K562 (cell line): ENCODE measurements around the gene SCN7A. TPM values are rescaled to one million over a fixed set of nuclear protein-coding genes. Genes with fewer than 3 reads are reported as not detected.
A peak's percentile ranks its signal among the peaks of the same experiment; 100 is the strongest.

ENCODE experiments used
- ARID3A ChIP-seq: IDR thresholded peaks from 2 replicates; pipeline ENCODE4 v1.6.1; 2012; ENCODE audit warnings: low read depth, low read length, improper control_type of control experiment, borderline replicate concordance
- EHMT2 ChIP-seq: fragments of 450-650 bp; IDR thresholded peaks from 2 replicates; pipeline ENCODE4 v1.6.1; 2018; ENCODE audit warnings: antibody characterized with exemption
- EP400 ChIP-seq: fragments of 450-650 bp; IDR thresholded peaks from 2 replicates; pipeline ENCODE4 v1.6.1; 2017; ENCODE audit warnings: antibody characterized with exemption, mild to moderate bottlenecking, moderate library complexity
- ETV5 ChIP-seq: sonication (generic); formaldehyde crosslinking; IDR thresholded peaks from 2 replicates; pipeline ENCODE4 v1.4.0; 2020; ENCODE audit warnings: low read depth, mild to moderate bottlenecking, missing genetic modification reagents
- FOXA3 ChIP-seq, 2 experiments: fragments of 450-650 bp in 1 of 2; sonication (generic) in 1 of 2; formaldehyde crosslinking; IDR thresholded peaks in 1 of 2; conservative IDR thresholded peaks in 1 of 2; 2 replicates each; pipeline versions ENCODE4 v1.4.0 to v1.8.0; 2020 to 2022; ENCODE audit warnings: mild to moderate bottlenecking in 2 of 2, missing genetic modification reagents in 1 of 2
- MEF2D ChIP-seq: conservative IDR thresholded peaks from 2 replicates; pipeline ENCODE4 v1.6.1; 2016; ENCODE audit warnings: low read depth, missing genetic modification characterization, missing compliant biosample characterization
- NRF1 ChIP-seq, 2 experiments: fragments of 450-650 bp; IDR thresholded peaks in 1 of 2; conservative IDR thresholded peaks in 1 of 2; 2 replicates each; pipeline ENCODE4 v1.6.1; 2014; ENCODE audit warnings: mild to moderate bottlenecking in 2 of 2
- POLR2A ChIP-seq: fragments of 450-650 bp; conservative IDR thresholded peaks from 2 replicates; pipeline ENCODE4 v1.6.1; 2016
- REST ChIP-seq, 2 experiments: fragments of 450-650 bp; formaldehyde crosslinking in 1 of 2; IDR thresholded peaks; 2 replicates each; pipeline versions ENCODE4 v1.4.0 to v1.6.1; 2014 to 2020; ENCODE audit warnings: mild to moderate bottlenecking in 2 of 2, borderline replicate concordance in 1 of 2, low read depth in 1 of 2
- SAP30 ChIP-seq: fragments of 200-600 bp; sonication (generic); IDR thresholded peaks from 2 replicates; pipeline ENCODE4 v1.6.1; 2012; ENCODE audit warnings: borderline replicate concordance, low read depth, mild to moderate bottlenecking, moderate library complexity, low read length, control low read depth, inconsistent platforms; ENCODE audit not compliant: insufficient read depth, poor library complexity, severe bottlenecking
- SIN3A ChIP-seq, 2 experiments: fragments of 150-350 bp in 1 of 2; IDR thresholded peaks; 2 replicates each; pipeline ENCODE4 v1.6.1; 2011 to 2016; ENCODE audit warnings: borderline replicate concordance in 2 of 2, low read depth in 2 of 2, low read length in 2 of 2, mild to moderate bottlenecking in 2 of 2, moderate library complexity in 2 of 2; ENCODE audit not compliant: control insufficient read depth in 1 of 2
- SMARCE1 ChIP-seq: fragments of 450-650 bp; IDR thresholded peaks from 2 replicates; pipeline ENCODE4 v1.7.1; 2016; ENCODE audit warnings: mild to moderate bottlenecking
- TAF15 ChIP-seq: fragments of 200-400 bp; formaldehyde crosslinking; IDR thresholded peaks from 2 replicates; pipeline ENCODE4 v1.6.1; 2017; ENCODE audit warnings: mild to moderate bottlenecking, low read depth, low read length, moderate library complexity
- ZFP1 ChIP-seq: fragments of 450-650 bp; formaldehyde crosslinking; IDR thresholded peaks from 2 replicates; pipeline ENCODE4 v1.4.0; 2020; ENCODE audit warnings: mild to moderate bottlenecking, mixed read lengths
- ZNF175 ChIP-seq: fragments of 200-800 bp; sonication (Bioruptor generic); IDR thresholded peaks from 2 replicates; pipeline ENCODE4 v1.6.1; 2016; ENCODE audit warnings: low read depth, mild to moderate bottlenecking, missing genetic modification characterization, missing compliant biosample characterization
- ZNF354B ChIP-seq: fragments of 250-450 bp; sonication (Bioruptor Pico); IDR thresholded peaks from 2 replicates; pipeline ENCODE4 v1.4.0; 2020
- ZNF586 ChIP-seq: fragments of 450-650 bp; formaldehyde crosslinking; conservative IDR thresholded peaks from 2 replicates; pipeline ENCODE4 v1.4.0; 2020; ENCODE audit warnings: mild to moderate bottlenecking, moderate library complexity
- ZNF766 ChIP-seq: fragments of 200-800 bp; sonication (Bioruptor generic); conservative IDR thresholded peaks from 2 replicates; pipeline ENCODE4 v1.6.1; 2016; ENCODE audit warnings: missing genetic modification characterization, missing compliant biosample characterization
- polyA plus RNA-seq, 8 experiments: library from polyadenylated mRNA; depleted of rRNA in 4 of 8; stranded (reverse) in 5 of 8; unstranded in 3 of 8; fragments of >200 nt; fragmentation: Nextera tagmentation in 2 of 8; fragmentation: Illumina TruSeq in 1 of 8; extraction: Ambion mirVana in 2 of 8; extraction: Trizol in 1 of 8; gene quantifications; 2 replicates each; pipeline versions ENCODE4 v1.2.1 to v1.2.3, GENCODE V29; 2011 to 2014; ENCODE audit warnings: inconsistent platforms in 1 of 8, missing spikeins in 1 of 8
- total RNA-seq, 7 experiments: library from RNA; depleted of rRNA in 6 of 7; stranded (reverse); fragments of >200 nt in 6 of 7; fragmentation: Illumina TruSeq in 2 of 7; extraction: Trizol in 2 of 7; gene quantifications; 2 replicates each; pipeline versions ENCODE4 v1.2.1 to v1.2.3, GENCODE V29; 2011 to 2021; ENCODE audit warnings: low replicate concordance in 1 of 7

SCN7A gene
- total and polyA plus RNA-seq, 9 of the 15 experiments (the other 6 are each of a cell fraction or from before 2014, with no cell fraction given): under 0.01 to 0.05 (median 0.03) TPM; not detected in 3

- 0 out of 2 replicates have a peak, but pooled peaks have one; percentile 44 for TF ChIP-seq MEF2D
- no peak for TF ChIP-seq ZFP1
- TF ChIP-seq TAF15: no peak
- TF ChIP-seq NRF1 (conservative IDR thresholded peaks at IDR 0.05 in 1 of 2, IDR thresholded peaks at IDR 0.05 in 1 of 2): peak; percentile 88 to 90
- TF ChIP-seq FOXA3 (CRISPR knock-in tag; conservative IDR thresholded peaks at IDR 0.05 in 1 of 2, IDR thresholded peaks at IDR 0.05 in 1 of 2): no peak
- TF ChIP-seq EHMT2: peak; percentile 74
- peak; percentile 90 for TF ChIP-seq EP400
- TF ChIP-seq ETV5 (CRISPR knock-in tag): peak; percentile 99
- no peak for TF ChIP-seq ZNF354B (CRISPR knock-in tag)
- TF ChIP-seq ZNF586: no peak
- TF ChIP-seq SAP30: no peak
- peak; percentile 95 for TF ChIP-seq SMARCE1
- peak; percentile 19 to 23; a peak in 2 of 4 replicates for TF ChIP-seq SIN3A (IDR thresholded peaks at IDR 0.05; ENCODE audit: borderline replicate concordance in 2 of 2, control insufficient read depth in 1 of 2, low read depth in 2 of 2, low read length in 2 of 2)
- peak; percentile 87 for TF ChIP-seq ZNF175
- peak; percentile 73 for TF ChIP-seq ZNF766 (CRISPR knock-in tag)
- peak; percentile 63 for TF ChIP-seq ARID3A
- peak; percentile 3 for TF ChIP-seq REST (IDR thresholded peaks at IDR 0.05; ENCODE audit: borderline replicate concordance)
- TF ChIP-seq REST (CRISPR knock-in tag; IDR thresholded peaks at IDR 0.05; ENCODE audit: low read depth): 0 out of 2 replicates have a peak, but pooled peaks have one; percentile 28
- peak; percentile 78 for TF ChIP-seq POLR2A
These were observed 118.1 kb downstream of the SCN7A start, which contains the start of gene SCN9A (continued) for GRCh38 chr2:166375736-166376487.
